NCI-H345 treated with DMSO at 0.1 percent for 48 hours (cell line): ENCODE results near the gene RARG.

Experiments
- DNase-seq: peaks from one replicate; lab custom pipeline; 2025; ENCODE audit not compliant: unreplicated experiment; lab: John Stamatoyannopoulos, UW

Gene RARG

GRCh38 chr12:53245286-53245685 lies 13.3 kb upstream of the RARG start:
- DNase-seq, result no peak

GRCh38 chr12:53244337-53244736 lies 12.3 kb upstream of the RARG start:
- DNase-seq, result no peak

GRCh38 chr12:53241623-53242412 lies 9.8 kb upstream of the RARG start:
- DNase-seq, result no peak

GRCh38 chr12:53239643-53240258 lies 7.7 kb upstream of the RARG start:
- no peak for DNase-seq

- DNase-seq, result no peak
These were observed 4.6 kb upstream of the RARG start for GRCh38 chr12:53236443-53237111.

GRCh38 chr12:53235742-53236442 lies 3.9 kb upstream of the RARG start:
- DNase-seq, result no peak

- DNase-seq, result no peak
These were observed 3.2 kb upstream of the RARG start for GRCh38 chr12:53235164-53235563.

- no peak for DNase-seq
These were observed 2.4 kb upstream of the RARG start for GRCh38 chr12:53234271-53234914.

- DNase-seq, result no peak
These were observed 1.7 kb upstream of the RARG start for GRCh38 chr12:53233671-53234121.

- DNase-seq, result no peak
These were observed 845 bp upstream of the RARG start for GRCh38 chr12:53232646-53233461.

GRCh38 chr12:53231671-53231920 lies 413 bp downstream of the RARG start:
- no peak for DNase-seq

GRCh38 chr12:53230108-53230845 lies 1.7 kb downstream of the RARG start:
- no peak for DNase-seq

- DNase-seq, result no peak
These were observed 2.6 kb downstream of the RARG start for GRCh38 chr12:53229454-53229853.

- DNase-seq, result no peak
These were observed 4.2 kb downstream of the RARG start for GRCh38 chr12:53227836-53228235.

GRCh38 chr12:53227341-53227740 lies 4.7 kb downstream of the RARG start:
- no peak for DNase-seq

GRCh38 chr12:53226815-53227214 lies 5.2 kb downstream of the RARG start:
- no peak for DNase-seq

- no peak for DNase-seq
These were observed 6.2 kb downstream of the RARG start for GRCh38 chr12:53225635-53226424.

- no peak for DNase-seq
These were observed 6.9 kb downstream of the RARG start for GRCh38 chr12:53224897-53225634.
